ENCODE measurements around the gene WIZ. TPM values are rescaled to one million over a fixed set of nuclear protein-coding genes. Genes with fewer than 3 reads are reported as not detected.

WIZ gene
- total and polyA plus RNA-seq, 10 of the 15 experiments (the other 5 are each of a cell fraction or from before 2014, with no cell fraction given) = 0.10 to 26.7 (median 2.7) TPM

GRCh38 chr19:15452111-15453047 lies 2.6 kb upstream of the WIZ start:
- H3K9me3 ChIP-seq (replicated peaks; ENCODE audit: control insufficient read depth, insufficient read depth, low read length) = no peaks in the 10 kb centered on the region
- ATAC-seq (peak; percentile 11), DNase-seq (ENCODE audit: low read depth, low spot score) (no peak), FAIRE-seq (no peak)
- no TSS peak for BruUV-seq (replicated peaks)
- H3K4me3 ChIP-seq = no peak overlapping the region
- H3K79me2 ChIP-seq (ENCODE audit: control insufficient read depth, insufficient read depth, low read length) = no peaks in the 10 kb centered on the region
- POLR2A ChIA-PET = interaction anchor here (0.6 to 1.2 kb wide), 2 partner anchors 11 to 25 kb away, joined by 3 to 6 read pairs; no protein-coding TSS in a partner anchor
- no peak for TF ChIP-seq KAT2A (conservative IDR thresholded peaks at IDR 0.05; ENCODE audit: control insufficient read depth, low read depth, low read length)
- TF ChIP-seq POLR2A (IDR thresholded peaks at IDR 0.05; ENCODE audit: low read depth, low read length) = 0 out of 2 replicates have a peak, but pooled peaks have one; percentile 11
- CTCF ChIA-PET = no interaction called here
- RAD21 ChIA-PET (ENCODE audit: unreplicated experiment) = no interaction called here
- intact Hi-C loops (cut with micrococcal nuclease; ENCODE audit: unreplicated experiment) (no loop called here), in situ Hi-C loops (cut with MboI) (no loop called here)
- H3K36me3 ChIP-seq (ENCODE audit: control insufficient read depth in 2 of 2, insufficient read depth in 2 of 2, low read length in 1 of 2) = peaks cover 15% of the 10 kb centered on the region in 2 experiments
- H3K4me1 ChIP-seq (ENCODE audit: control insufficient read depth, insufficient read depth, low read length) = peaks cover 7% of the 10 kb centered on the region
- no peak overlapping the region for H3K9ac ChIP-seq (ENCODE audit: control insufficient read depth, insufficient read depth, low read length)
- SMC1A ChIA-PET (ENCODE audit: uncharacterized antibody, unreplicated experiment) = interaction anchor here (0.9 kb wide), 1 partner anchor 33 kb away, joined by 3 read pairs; no protein-coding TSS in a partner anchor
- H4K20me1 ChIP-seq (ENCODE audit: control insufficient read depth, insufficient read depth) = no peaks in the 10 kb centered on the region
- WGBS (ENCODE audit: insufficient coverage, insufficient replicate concordance, low lambda C conversion rate, missing lambda C conversion rate) = 88% methylated on average over 27 of the region's 37 CpGs
- H3K4me2 ChIP-seq (ENCODE audit: control insufficient read depth, insufficient read depth) = no peak overlapping the region
- H3K27ac ChIP-seq (ENCODE audit: control insufficient read depth, insufficient read depth) = no peak overlapping the region
- H2AFZ ChIP-seq (ENCODE audit: control insufficient read depth, low read depth, low read length) = no peak overlapping the region
- no peaks in the 10 kb centered on the region for H3K27me3 ChIP-seq (replicated peaks in 1 of 2; ENCODE audit: control insufficient read depth in 2 of 2, insufficient read depth in 2 of 2, low read length in 1 of 2)

- no peak overlapping the region for H3K27ac ChIP-seq (ENCODE audit: control insufficient read depth, insufficient read depth)
- in situ Hi-C loops (cut with MboI) (no loop called here), intact Hi-C loops (cut with micrococcal nuclease; ENCODE audit: unreplicated experiment) (no loop called here)
- ChIA-PET RAD21 (ENCODE audit: unreplicated experiment) (interaction anchor here (0.8 kb wide), 1 partner anchor 13 kb away, joined by 6 read pairs; no protein-coding TSS in a partner anchor), CTCF (interaction anchor here (1.0 kb wide), 1 partner anchor 17 kb away, joined by 3 read pairs; no protein-coding TSS in a partner anchor), SMC1A (ENCODE audit: uncharacterized antibody, unreplicated experiment) (no interaction called here), POLR2A (interaction anchor here (1.0 kb wide), 1 partner anchor 14 kb away, joined by 3 read pairs; the partner anchor contains the start of gene RASAL3)
- WGBS (ENCODE audit: insufficient coverage, insufficient replicate concordance, low lambda C conversion rate, missing lambda C conversion rate) = 89% methylated on average over 1 of the region's 1 CpG
- no peak overlapping the region for H3K4me3 ChIP-seq
- H3K4me2 ChIP-seq (ENCODE audit: control insufficient read depth, insufficient read depth) = no peak overlapping the region
- no peaks in the 10 kb centered on the region for H3K9me3 ChIP-seq (replicated peaks; ENCODE audit: control insufficient read depth, insufficient read depth, low read length)
- no peaks in the 10 kb centered on the region for H3K27me3 ChIP-seq (replicated peaks in 1 of 2; ENCODE audit: control insufficient read depth in 2 of 2, insufficient read depth in 2 of 2, low read length in 1 of 2)
- no peak overlapping the region for H2AFZ ChIP-seq (ENCODE audit: control insufficient read depth, low read depth, low read length)
- peaks cover 12 to 13% of the 10 kb centered on the region in 2 experiments for H3K36me3 ChIP-seq (ENCODE audit: control insufficient read depth in 2 of 2, insufficient read depth in 2 of 2, low read length in 1 of 2)
- FAIRE-seq (no peak), ATAC-seq (no peak), DNase-seq (ENCODE audit: low read depth, low spot score) (no peak)
- no peak overlapping the region for H3K9ac ChIP-seq (ENCODE audit: control insufficient read depth, insufficient read depth, low read length)
- H3K79me2 ChIP-seq (ENCODE audit: control insufficient read depth, insufficient read depth, low read length) = no peaks in the 10 kb centered on the region
- no peak for TF ChIP-seq REST (IDR thresholded peaks at IDR 0.05; ENCODE audit: low read depth, low read length)
- no TSS peak for BruUV-seq (replicated peaks)
- no peaks in the 10 kb centered on the region for H4K20me1 ChIP-seq (ENCODE audit: control insufficient read depth, insufficient read depth)
- H3K4me1 ChIP-seq (ENCODE audit: control insufficient read depth, insufficient read depth, low read length) = peaks cover 7% of the 10 kb centered on the region
These were observed 753 bp upstream of the WIZ start for GRCh38 chr19:15450528-15450890.
